ENCODE measurements around the gene MIB2.

Gene MIB2

GRCh38 chr1:1614954-1615255, 395 bp upstream of the MIB2 start:
- no peak for TF ChIP-seq CTCF (IDR thresholded peaks at IDR 0.05; ENCODE audit: control insufficient read depth, insufficient read depth, low read depth, low read length, missing control alignments)
- no peak for DNase-seq (ENCODE audit: low read depth)
- peak overlapping the region; percentile 86 for H3K4me3 ChIP-seq (ENCODE audit: control insufficient read depth, low read depth, low read length)

- TF ChIP-seq CTCF (IDR thresholded peaks at IDR 0.05; ENCODE audit: control insufficient read depth, insufficient read depth, low read depth, low read length, missing control alignments) = no peak
- H3K4me3 ChIP-seq (ENCODE audit: control insufficient read depth, low read depth, low read length) = peak overlapping the region; percentile 96
- DNase-seq (ENCODE audit: low read depth) = no peak
Observed at GRCh38 chr1:1616045-1616790, 918 bp downstream of the MIB2 start.

GRCh38 chr1:1616838-1617237, 1.5 kb downstream of the MIB2 start:
- TF ChIP-seq CTCF (IDR thresholded peaks at IDR 0.05; ENCODE audit: control insufficient read depth, insufficient read depth, low read depth, low read length, missing control alignments) = no peak
- H3K4me3 ChIP-seq (ENCODE audit: control insufficient read depth, low read depth, low read length) = peak overlapping the region; percentile 96
- no peak for DNase-seq (ENCODE audit: low read depth)

- no peak for DNase-seq (ENCODE audit: low read depth)
- H3K4me3 ChIP-seq (ENCODE audit: control insufficient read depth, low read depth, low read length) = no peak overlapping the region
- TF ChIP-seq CTCF (IDR thresholded peaks at IDR 0.05; ENCODE audit: control insufficient read depth, insufficient read depth, low read depth, low read length, missing control alignments) = no peak
Observed at GRCh38 chr1:1617516-1617915, 2.2 kb downstream of the MIB2 start.

GRCh38 chr1:1617925-1618324, 2.6 kb downstream of the MIB2 start:
- TF ChIP-seq CTCF (IDR thresholded peaks at IDR 0.05; ENCODE audit: control insufficient read depth, insufficient read depth, low read depth, low read length, missing control alignments) = no peak
- no peak overlapping the region for H3K4me3 ChIP-seq (ENCODE audit: control insufficient read depth, low read depth, low read length)
- DNase-seq (ENCODE audit: low read depth) = no peak

GRCh38 chr1:1618396-1619068, 3.2 kb downstream of the MIB2 start:
- H3K4me3 ChIP-seq (ENCODE audit: control insufficient read depth, low read depth, low read length) = no peak overlapping the region
- DNase-seq (ENCODE audit: low read depth) = no peak
- TF ChIP-seq CTCF (IDR thresholded peaks at IDR 0.05; ENCODE audit: control insufficient read depth, insufficient read depth, low read depth, low read length, missing control alignments) = no peak
